Esophagus (tissue), 2 donors: Measurements from ENCODE around the gene PDGFC. TPM values are rescaled to one million over a fixed set of nuclear protein-coding genes. Genes with fewer than 3 reads are reported as not detected.

ENCODE experiments used
- H3K27ac ChIP-seq, 2 donors: one replicate each; pipeline ENCODE4 v1.5.1; 2013; ENCODE audit warnings: low read depth in 2 of 2, mild to moderate bottlenecking in 2 of 2, inconsistent platforms in 1 of 2, low read length in 1 of 2, moderate library complexity in 1 of 2
- H3K27me3 ChIP-seq, 2 donors: one replicate each; pipeline ENCODE4 v1.6.1; 2013; ENCODE audit warnings: low read length in 2 of 2, control low read depth in 1 of 2, mild to moderate bottlenecking in 1 of 2; ENCODE audit not compliant: insufficient read depth in 2 of 2, control insufficient read depth in 1 of 2
- H3K36me3 ChIP-seq, 2 donors: one replicate each; pipeline ENCODE4 v1.6.1; 2013; ENCODE audit warnings: low read length in 1 of 2; ENCODE audit not compliant: control insufficient read depth in 2 of 2, insufficient read depth in 2 of 2
- H3K4me1 ChIP-seq, 2 donors: one replicate each; pipeline ENCODE4 v1.6.1; 2013; ENCODE audit warnings: low read length in 1 of 2; ENCODE audit not compliant: control insufficient read depth in 2 of 2, insufficient read depth in 2 of 2
- H3K4me3 ChIP-seq, 2 donors: one replicate each; pipeline ENCODE4 v1.5.1; 2013; ENCODE audit warnings: low read length in 2 of 2, mild to moderate bottlenecking in 2 of 2, low read depth in 1 of 2, moderate library complexity in 1 of 2
- H3K9me3 ChIP-seq, 2 donors: one replicate each; pipeline ENCODE4 v1.6.1; 2013; ENCODE audit warnings: mild to moderate bottlenecking in 2 of 2, low read depth in 1 of 2, low read length in 1 of 2, moderate library complexity in 1 of 2; ENCODE audit not compliant: control insufficient read depth in 2 of 2, insufficient read depth in 1 of 2
- whole genome bisulfite sequencing, 2 donors: extraction: QIAGEN DNeasy Blood & Tissue Kit; methylation state at CpG; one replicate each; pipeline ENCODE4 v1.1.7; 2013; 5-methylcytosine and 5-hydroxymethylcytosine counted together
- polyA plus RNA-seq, 2 donors: library from polyadenylated mRNA; stranded (reverse); fragments of 200-250 nt; gene quantifications; one replicate each; pipeline ENCODE4 v1.2.3, GENCODE V29; 2013
- donor health status: healthy with polysubstance abuse.
- donor health status: Bipolar disorder and iron deficiency.

Gene PDGFC
- polyA plus RNA-seq, 2 donors: 0.98 to 2.4 TPM

DNA sequence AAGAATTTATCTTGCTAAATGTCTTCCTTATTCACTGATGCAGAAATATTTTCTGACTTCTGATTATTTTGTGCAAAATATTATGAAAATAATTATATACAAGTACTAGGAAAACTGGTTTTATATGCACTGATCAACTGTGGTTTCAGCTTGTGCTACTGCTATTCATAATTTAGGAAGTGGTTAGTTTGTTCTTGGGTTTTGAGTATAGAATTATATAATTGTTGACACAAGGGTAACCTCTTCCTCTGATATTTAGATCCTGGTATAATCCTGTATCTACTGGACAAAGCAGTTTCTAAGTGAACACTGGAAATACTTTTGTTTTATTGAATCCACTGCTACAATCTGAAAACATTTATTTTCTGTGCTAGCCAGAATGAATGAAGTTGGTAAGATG is 182.8 kb downstream of the PDGFC start:
- Histone ChIP-seq H3K9me3 (no peaks in the 10 kb centered on the region), H3K27me3 (no peaks in the 10 kb centered on the region), H3K4me1 (no peaks in the 10 kb centered on the region), H3K27ac (no peak overlapping the region), H3K36me3 (no peaks in the 10 kb centered on the region), H3K4me3 (no peak overlapping the region)

GRCh38 chr4:156786713-156787112 is 184.9 kb downstream of the PDGFC start:
- no peaks in the 10 kb centered on the region for H3K36me3 ChIP-seq
- H3K9me3 ChIP-seq: no peaks in the 10 kb centered on the region
- no peaks in the 10 kb centered on the region for H3K27me3 ChIP-seq
- H3K27ac ChIP-seq: no peak overlapping the region
- no peaks in the 10 kb centered on the region for H3K4me1 ChIP-seq
- no peak overlapping the region for H3K4me3 ChIP-seq

GRCh38 chr4:156784970-156785369 is 186.6 kb downstream of the PDGFC start:
- H3K4me1 ChIP-seq: no peaks in the 10 kb centered on the region
- no peaks in the 10 kb centered on the region for H3K36me3 ChIP-seq
- H3K4me3 ChIP-seq: no peak overlapping the region
- no peaks in the 10 kb centered on the region for H3K9me3 ChIP-seq
- WGBS, 2 donors: 92 to 98% methylated on average over 3 of the region's 3 CpGs
- H3K27ac ChIP-seq: no peak overlapping the region
- no peaks in the 10 kb centered on the region for H3K27me3 ChIP-seq

- 94 to 96% methylated on average over 2 of the region's 2 CpGs for WGBS, 2 donors
- Histone ChIP-seq H3K27me3 (no peaks in the 10 kb centered on the region), H3K27ac (no peak overlapping the region), H3K4me1 (no peaks in the 10 kb centered on the region), H3K36me3 (no peaks in the 10 kb centered on the region), H3K4me3 (no peak overlapping the region), H3K9me3 (no peaks in the 10 kb centered on the region)
These were observed 187.6 kb downstream of the PDGFC start for GRCh38 chr4:156783966-156784365.

GRCh38 chr4:156782491-156782890 is 189.1 kb downstream of the PDGFC start:
- H3K4me1 ChIP-seq: no peaks in the 10 kb centered on the region
- H3K27me3 ChIP-seq: no peaks in the 10 kb centered on the region
- no peaks in the 10 kb centered on the region for H3K36me3 ChIP-seq
- H3K9me3 ChIP-seq: no peaks in the 10 kb centered on the region
- 50 to 67% methylated on average over 5 of the region's 5 CpGs for WGBS, 2 donors
- no peak overlapping the region for H3K27ac ChIP-seq
- no peak overlapping the region for H3K4me3 ChIP-seq

DNA sequence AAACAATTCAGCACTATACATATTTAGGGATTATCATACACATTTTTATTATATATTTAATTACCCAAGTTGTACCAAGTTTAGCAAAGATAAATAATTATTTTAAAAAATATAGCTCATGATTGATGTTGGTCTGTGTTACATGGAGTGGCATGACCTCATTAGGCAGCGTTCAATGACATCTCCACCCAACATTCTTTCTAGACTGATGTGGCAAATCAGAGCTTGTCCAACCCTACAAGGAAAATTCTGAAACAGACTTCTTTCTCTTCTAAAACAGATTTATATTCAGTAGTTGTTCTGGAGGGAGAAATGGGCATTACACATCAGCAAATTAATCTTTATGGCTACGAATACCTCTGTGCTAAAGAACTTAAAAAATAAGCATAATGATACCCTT is 189.7 kb downstream of the PDGFC start:
- no peaks in the 10 kb centered on the region for H3K36me3 ChIP-seq
- WGBS, 2 donors: 40 to 60% methylated on average over 2 of the region's 2 CpGs
- no peaks in the 10 kb centered on the region for H3K9me3 ChIP-seq
- H3K27me3 ChIP-seq: no peaks in the 10 kb centered on the region
- no peaks in the 10 kb centered on the region for H3K4me1 ChIP-seq
- no peak overlapping the region for H3K4me3 ChIP-seq
- H3K27ac ChIP-seq: no peak overlapping the region

DNA sequence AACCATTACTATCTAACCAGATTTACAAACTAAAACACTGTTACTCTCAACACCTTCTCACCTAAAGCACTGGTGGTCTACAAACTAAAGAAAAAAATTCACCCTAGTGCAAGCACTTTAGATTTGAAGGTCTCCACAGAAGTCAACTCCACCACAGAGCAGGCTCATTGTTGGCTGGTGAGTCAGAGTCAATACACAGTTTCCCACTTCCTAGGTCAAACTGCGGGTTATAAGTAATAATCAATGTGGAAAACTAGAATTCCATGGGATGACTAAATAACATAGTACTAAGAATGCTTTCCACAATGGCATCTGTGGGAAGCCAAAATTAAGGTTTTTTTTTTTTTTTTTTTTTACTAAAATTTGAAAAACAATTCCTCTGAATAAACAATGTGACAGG is 191.8 kb downstream of the PDGFC start:
- Histone ChIP-seq H3K27ac (no peak overlapping the region), H3K9me3 (no peaks in the 10 kb centered on the region), H3K4me3 (no peak overlapping the region), H3K27me3 (no peaks in the 10 kb centered on the region), H3K36me3 (no peaks in the 10 kb centered on the region), H3K4me1 (no peaks in the 10 kb centered on the region)
- 90 to 100% methylated on average over 1 of the region's 1 CpG for WGBS, 2 donors

DNA sequence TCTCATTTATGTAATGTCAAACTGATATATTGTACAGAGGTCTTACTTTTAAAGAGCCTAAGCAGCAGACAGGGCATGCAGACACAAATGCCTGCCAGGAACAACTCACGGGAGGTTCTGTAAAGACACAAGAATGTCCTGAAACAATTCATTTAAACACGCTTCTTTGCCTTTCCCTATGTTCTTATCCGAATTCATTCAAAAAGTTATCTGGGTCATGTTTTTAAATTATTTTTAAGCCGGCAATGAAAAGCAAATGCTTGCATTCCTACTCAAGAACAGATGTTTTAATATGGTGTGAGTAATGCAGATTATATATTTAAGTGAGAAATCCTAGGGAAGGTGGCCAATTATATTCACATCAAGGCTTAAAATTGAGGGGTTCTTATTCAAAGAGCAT is 192.6 kb downstream of the PDGFC start:
- Histone ChIP-seq H3K36me3 (no peaks in the 10 kb centered on the region), H3K27me3 (no peaks in the 10 kb centered on the region), H3K4me3 (no peak overlapping the region), H3K9me3 (no peaks in the 10 kb centered on the region), H3K4me1 (no peaks in the 10 kb centered on the region), H3K27ac (no peak overlapping the region)
- WGBS, 2 donors: 41 to 64% methylated on average over 4 of the region's 4 CpGs

DNA sequence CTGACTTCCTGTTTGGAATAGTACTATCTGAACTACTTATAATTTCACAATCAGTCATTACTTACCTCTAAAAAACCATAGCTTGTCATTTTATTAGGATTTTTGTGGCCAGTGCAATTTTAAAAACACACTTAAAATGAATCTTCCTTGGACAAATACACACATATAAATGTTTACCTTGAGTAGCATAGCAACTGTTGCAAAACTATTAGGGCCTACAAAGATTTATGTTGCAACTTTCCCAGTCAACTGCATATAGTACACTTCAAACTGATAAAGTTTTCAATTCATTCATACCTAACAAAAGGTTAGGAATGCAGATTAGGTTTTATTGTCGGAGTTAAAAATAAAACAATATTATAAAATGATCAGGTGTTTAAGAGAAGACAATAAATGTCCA is 193.0 kb downstream of the PDGFC start:
- H3K9me3 ChIP-seq: no peaks in the 10 kb centered on the region
- H3K36me3 ChIP-seq: no peaks in the 10 kb centered on the region
- H3K27ac ChIP-seq: no peak overlapping the region
- 48 to 54% methylated on average over 1 of the region's 1 CpG for WGBS, 2 donors
- no peaks in the 10 kb centered on the region for H3K27me3 ChIP-seq
- H3K4me1 ChIP-seq: no peaks in the 10 kb centered on the region
- H3K4me3 ChIP-seq: no peak overlapping the region

DNA sequence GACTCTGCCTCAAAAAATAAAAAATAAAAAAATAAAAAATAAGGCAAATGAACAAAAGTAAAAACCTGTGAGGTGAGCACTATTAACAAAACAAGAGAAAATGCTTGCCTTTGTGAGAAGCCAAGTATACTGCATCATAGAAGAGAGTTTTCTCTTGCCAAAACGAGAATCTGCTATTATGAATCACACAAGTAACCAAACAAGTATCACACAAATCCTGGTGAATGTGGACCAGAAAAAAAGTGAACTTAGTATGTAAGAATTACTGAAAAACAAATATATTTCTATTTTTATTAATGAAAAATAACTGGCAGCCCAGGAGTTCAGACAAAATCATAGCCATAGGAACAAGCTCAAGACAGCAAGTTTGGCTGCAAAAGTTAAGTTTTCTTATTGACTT is 193.5 kb downstream of the PDGFC start:
- Histone ChIP-seq H3K27me3 (no peaks in the 10 kb centered on the region), H3K27ac (no peak overlapping the region), H3K36me3 (no peaks in the 10 kb centered on the region), H3K4me1 (no peaks in the 10 kb centered on the region), H3K9me3 (no peaks in the 10 kb centered on the region), H3K4me3 (no peak overlapping the region)
- WGBS, 2 donors: 36 to 57% methylated on average over 1 of the region's 1 CpG
